Fibroblast of pulmonary artery (primary cell): ENCODE data around the gene SLC10A2.
"Not testable (repeated sequence)": the region's sequence is repeated elsewhere in the genome, so short reads cannot be mapped to it uniquely, and the experiment has no call there.

Source experiments
- DNase-seq: peaks from one replicate; pipeline ENCODE4 v3.0.0-alpha.2; 2010; ENCODE audit warnings: low read depth
- H3K4me3 ChIP-seq: replicated peaks from 2 replicates; pipeline ENCODE4 v1.5.1; 2011; ENCODE audit warnings: low read depth, mild to moderate bottlenecking, control low read depth, low read length, moderate library complexity
- TF ChIP-seq, protein P1 (sequence below): IDR thresholded peaks from 2 replicates; pipeline ENCODE4 v1.5.1; 2011; ENCODE audit warnings: mild to moderate bottlenecking, control low read depth, low read length, inconsistent platforms; ENCODE audit errors: missing control alignments

The SLC10A2 gene, protein sequence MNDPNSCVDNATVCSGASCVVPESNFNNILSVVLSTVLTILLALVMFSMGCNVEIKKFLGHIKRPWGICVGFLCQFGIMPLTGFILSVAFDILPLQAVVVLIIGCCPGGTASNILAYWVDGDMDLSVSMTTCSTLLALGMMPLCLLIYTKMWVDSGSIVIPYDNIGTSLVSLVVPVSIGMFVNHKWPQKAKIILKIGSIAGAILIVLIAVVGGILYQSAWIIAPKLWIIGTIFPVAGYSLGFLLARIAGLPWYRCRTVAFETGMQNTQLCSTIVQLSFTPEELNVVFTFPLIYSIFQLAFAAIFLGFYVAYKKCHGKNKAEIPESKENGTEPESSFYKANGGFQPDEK

DNA sequence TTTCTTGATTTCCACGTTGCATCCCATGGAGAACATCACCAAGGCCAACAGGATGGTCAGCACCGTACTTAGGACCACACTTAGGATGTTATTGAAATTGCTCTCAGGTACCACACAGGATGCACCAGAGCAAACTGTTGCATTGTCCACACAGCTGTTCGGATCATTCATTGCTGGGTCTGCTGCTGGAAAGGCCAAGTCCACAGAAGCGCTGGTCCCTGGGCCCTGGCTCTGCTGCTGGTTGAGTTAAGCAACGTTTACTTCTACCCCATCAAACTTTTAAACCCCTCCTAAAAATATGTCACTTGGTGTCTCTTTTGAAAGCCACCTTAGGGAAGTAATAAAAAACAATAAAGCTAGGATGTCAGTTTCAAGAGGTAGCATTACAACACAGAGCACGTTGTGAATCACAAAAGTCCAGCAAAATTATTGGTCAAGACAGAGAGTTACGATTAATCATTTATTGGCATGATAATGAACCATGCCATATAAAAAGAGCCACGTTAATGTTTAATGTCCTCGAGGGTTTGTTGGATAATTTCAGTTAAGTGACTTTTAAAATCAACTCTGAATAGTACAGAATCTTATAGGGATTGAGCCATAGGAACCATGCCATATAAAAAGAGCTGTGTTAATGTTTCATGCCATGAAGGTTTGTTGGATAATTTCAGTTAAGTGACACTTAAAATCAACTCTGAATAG is at the start of gene SLC10A2:
Gene SLC10A2, minus strand, starts transcription at position 339 of the 702 bp plus-strand sequence. Its CDS starts 168 bp downstream, at position 171.
- DNase-seq, result no peak
- TF ChIP-seq, protein P1, sequence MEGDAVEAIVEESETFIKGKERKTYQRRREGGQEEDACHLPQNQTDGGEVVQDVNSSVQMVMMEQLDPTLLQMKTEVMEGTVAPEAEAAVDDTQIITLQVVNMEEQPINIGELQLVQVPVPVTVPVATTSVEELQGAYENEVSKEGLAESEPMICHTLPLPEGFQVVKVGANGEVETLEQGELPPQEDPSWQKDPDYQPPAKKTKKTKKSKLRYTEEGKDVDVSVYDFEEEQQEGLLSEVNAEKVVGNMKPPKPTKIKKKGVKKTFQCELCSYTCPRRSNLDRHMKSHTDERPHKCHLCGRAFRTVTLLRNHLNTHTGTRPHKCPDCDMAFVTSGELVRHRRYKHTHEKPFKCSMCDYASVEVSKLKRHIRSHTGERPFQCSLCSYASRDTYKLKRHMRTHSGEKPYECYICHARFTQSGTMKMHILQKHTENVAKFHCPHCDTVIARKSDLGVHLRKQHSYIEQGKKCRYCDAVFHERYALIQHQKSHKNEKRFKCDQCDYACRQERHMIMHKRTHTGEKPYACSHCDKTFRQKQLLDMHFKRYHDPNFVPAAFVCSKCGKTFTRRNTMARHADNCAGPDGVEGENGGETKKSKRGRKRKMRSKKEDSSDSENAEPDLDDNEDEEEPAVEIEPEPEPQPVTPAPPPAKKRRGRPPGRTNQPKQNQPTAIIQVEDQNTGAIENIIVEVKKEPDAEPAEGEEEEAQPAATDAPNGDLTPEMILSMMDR, result no peak
- no peak within 1 kb of the TSS for H3K4me3 ChIP-seq

DNA sequence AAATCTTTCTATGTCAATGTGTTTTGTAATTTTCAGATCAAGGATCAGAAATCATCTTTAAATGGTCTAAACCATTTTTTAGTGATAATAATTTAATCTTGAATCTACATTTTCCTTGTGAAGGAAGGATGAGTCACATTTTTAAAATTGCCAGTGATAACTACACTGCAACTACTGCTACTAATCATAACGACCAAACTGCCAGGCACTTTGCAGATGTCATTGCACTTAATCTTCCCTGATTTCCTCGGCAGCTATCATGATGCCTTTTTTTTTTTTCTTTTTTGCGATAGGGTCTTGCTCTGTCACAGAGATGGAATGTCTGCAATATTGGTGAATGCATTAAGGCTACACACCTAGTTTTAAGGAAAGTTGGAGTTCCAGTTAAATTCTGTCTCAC is 41.4 kb upstream of the SLC10A2 start:
- DNase-seq, result no peak

DNA sequence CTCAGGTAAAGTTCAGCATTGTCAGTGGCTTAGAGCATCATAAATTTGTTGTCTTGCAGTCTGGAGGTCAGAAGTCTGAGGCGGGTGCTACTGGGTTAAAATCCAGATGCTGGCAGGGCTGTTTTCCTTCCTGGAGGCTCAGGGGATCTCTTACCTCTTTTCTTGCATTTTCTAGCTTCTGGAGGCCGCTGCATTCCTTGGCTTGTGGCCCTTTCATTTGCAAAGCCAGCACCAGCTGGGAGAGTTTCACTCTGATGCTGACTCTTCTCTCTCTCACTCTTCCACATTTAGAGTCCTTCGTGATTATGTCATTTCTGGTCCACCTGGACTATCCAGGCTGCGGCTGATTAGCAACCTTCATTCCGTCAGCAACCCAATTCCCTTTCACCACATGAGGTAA is 38.1 kb upstream of the SLC10A2 start:
- TF ChIP-seq, protein P1, result no peak
- DNase-seq, result no peak
- H3K4me3 ChIP-seq, result no peak overlapping the region

More for the DNA sequence above, 41.4 kb upstream of the SLC10A2 start:
- TF ChIP-seq, protein P1, result no peak
- H3K4me3 ChIP-seq, result no peak overlapping the region

DNA sequence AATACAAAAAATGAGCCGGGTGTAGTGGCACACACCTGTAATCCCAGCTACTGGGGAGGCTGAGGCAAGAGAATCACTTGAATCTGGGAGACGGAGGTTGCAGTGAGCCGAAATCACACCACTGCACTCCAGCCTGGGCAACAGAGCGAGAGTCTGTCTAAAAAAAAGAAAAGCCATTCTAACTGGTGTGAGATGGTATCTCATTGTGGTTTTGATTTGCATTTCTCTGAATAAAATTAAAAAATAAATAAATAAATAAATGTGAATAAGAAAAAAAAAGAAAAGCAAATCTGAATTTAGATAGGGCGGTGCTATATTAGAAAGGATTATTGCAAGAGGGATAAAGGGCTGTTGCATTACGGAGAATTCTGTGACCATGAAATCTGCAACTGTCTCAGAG is 37.2 kb upstream of the SLC10A2 start:
- DNase-seq, H3K4me3 ChIP-seq: not testable (repeated sequence)

DNA sequence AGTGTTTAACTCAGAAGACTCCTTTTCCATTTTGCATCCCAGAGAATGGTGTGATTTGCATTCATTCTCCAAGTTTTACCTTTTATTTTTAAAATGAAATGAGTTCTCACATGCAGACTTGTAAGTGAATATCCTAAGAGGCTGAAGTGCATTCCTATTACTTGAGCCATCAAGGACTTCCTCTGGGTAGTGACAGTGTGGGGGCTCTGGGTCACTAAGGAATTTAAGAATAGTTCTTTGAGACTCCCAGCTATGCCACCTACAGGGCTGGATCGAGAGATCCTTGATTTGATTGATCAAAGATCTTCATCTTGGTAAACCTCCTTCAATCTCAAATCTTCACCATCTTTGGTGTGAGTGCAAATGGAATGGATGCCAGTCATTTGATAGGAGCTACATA is 36.3 kb upstream of the SLC10A2 start:
- no peak overlapping the region for H3K4me3 ChIP-seq
- TF ChIP-seq, protein P1, result no peak
- DNase-seq, result no peak

DNA sequence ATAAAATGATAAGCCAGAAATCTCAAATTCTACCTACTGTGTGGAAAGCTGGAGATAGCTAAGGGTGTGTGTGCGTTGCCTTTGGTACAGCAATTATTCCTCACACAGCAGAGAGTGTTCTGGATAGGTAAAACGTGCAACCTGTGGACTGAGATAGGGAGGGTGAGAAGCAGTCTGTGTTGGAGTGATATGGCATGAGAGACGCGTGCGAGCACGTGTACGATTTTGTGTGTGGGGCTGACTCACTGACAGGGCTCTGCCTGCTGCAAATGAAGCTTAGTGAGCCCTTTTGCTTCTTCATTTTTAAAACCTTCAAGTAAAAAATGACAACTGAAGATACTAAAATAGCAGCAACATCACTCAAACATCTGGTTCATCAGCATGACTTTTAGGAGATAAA is 35.7 kb upstream of the SLC10A2 start:
- no peak for DNase-seq
- TF ChIP-seq, protein P1, result no peak
- H3K4me3 ChIP-seq, result no peak overlapping the region

DNA sequence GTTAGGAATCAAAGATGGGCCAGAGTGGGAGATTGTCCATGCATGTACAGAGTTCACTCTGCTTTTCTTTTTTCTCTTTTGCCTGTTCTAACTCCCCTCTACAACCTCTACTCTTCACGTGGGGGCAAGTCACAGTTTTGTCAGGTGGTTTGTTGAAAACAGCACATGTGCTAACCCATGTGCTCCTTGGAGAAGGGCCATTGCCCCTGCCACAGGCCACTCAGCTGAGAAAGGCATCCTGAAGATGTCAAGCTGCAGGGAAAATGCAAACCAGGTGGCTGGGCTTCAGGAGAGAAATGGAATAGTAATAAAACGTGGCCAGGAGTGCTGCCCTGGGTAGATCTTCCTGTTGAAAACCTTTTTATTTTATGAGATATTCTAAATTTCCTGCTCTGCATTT is 35.3 kb upstream of the SLC10A2 start:
- no peak overlapping the region for H3K4me3 ChIP-seq
- DNase-seq, result no peak
- TF ChIP-seq, protein P1, result no peak
